ENCODE results near the gene C1QTNF8.

Gene C1QTNF8

DNA sequence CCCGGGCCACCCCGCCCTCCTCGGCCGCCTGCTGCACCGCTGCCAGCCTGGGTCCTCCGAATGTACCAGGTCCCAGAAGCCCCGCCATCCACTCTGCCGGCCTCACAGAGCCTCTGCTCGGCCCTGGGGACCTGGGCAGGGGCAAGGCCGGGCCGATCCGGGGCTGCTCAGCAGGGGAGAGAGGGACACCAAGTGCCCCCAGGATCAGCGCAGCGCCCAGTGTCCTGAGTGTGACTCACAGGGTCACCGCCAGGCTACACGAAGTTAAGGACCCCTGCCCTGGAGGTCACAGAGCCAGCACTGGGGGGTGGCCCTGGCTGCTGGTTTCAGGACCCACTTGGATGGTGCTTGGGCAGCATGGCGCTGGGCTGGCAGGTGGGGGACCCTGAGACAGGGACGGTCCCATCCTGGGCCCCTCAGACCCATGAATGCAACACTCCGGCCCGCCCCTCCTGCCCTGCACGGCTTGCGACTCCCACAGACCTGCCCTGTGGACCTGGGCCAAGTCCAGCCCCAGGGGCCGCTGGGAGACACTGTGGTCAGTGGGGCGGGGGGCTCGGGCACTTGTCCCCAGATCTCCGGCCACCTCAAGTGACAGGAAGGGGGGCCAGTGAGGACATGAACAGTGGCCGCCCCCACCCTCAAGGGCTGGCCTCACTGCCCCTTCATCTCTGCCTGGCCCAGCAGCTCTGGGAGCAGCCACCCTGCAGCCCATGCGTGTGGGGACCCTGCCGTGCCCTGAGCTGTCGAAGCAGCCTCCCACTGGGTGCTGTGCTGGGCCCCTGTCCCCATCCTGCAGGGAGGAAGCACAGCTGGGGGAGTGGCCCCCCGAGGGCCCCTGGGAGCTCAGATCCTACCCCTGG, 46.7 kb downstream of the C1QTNF8 start:
- H3K36me3 ChIP-seq (ENCODE audit: insufficient read depth, low read length) = no peaks in the 10 kb centered on the region
- H3K4me2 ChIP-seq (ENCODE audit: low read length) = no peak overlapping the region
- no peaks in the 10 kb centered on the region for H3K27me3 ChIP-seq (ENCODE audit: insufficient read depth, low read length)
- H3K27ac ChIP-seq (ENCODE audit: low read depth, low read length, poor library complexity, severe bottlenecking) = no peak overlapping the region
- no peak overlapping the region for H3K4me3 ChIP-seq (ENCODE audit: low read depth, low read length, poor library complexity, severe bottlenecking)
- H3K4me1 ChIP-seq (ENCODE audit: insufficient read depth, low read length, severe bottlenecking) = no peaks in the 10 kb centered on the region
- TF ChIP-seq, protein P1, sequence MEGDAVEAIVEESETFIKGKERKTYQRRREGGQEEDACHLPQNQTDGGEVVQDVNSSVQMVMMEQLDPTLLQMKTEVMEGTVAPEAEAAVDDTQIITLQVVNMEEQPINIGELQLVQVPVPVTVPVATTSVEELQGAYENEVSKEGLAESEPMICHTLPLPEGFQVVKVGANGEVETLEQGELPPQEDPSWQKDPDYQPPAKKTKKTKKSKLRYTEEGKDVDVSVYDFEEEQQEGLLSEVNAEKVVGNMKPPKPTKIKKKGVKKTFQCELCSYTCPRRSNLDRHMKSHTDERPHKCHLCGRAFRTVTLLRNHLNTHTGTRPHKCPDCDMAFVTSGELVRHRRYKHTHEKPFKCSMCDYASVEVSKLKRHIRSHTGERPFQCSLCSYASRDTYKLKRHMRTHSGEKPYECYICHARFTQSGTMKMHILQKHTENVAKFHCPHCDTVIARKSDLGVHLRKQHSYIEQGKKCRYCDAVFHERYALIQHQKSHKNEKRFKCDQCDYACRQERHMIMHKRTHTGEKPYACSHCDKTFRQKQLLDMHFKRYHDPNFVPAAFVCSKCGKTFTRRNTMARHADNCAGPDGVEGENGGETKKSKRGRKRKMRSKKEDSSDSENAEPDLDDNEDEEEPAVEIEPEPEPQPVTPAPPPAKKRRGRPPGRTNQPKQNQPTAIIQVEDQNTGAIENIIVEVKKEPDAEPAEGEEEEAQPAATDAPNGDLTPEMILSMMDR (IDR thresholded peaks at IDR 0.05; ENCODE audit: low read length) = no peak
- TF ChIP-seq EZH2 (IDR thresholded peaks at IDR 0.05; ENCODE audit: borderline replicate concordance, low read length) = no peak
- H3K79me2 ChIP-seq (ENCODE audit: insufficient read depth, low read length) = no peaks in the 10 kb centered on the region
- H4K20me1 ChIP-seq (ENCODE audit: insufficient read depth, low read length) = no peaks in the 10 kb centered on the region
- no peaks in the 10 kb centered on the region for H3K9me2 ChIP-seq (ENCODE audit: low read depth, low read length)
- H2AFZ ChIP-seq (ENCODE audit: low read length) = no peak overlapping the region
- no peaks in the 10 kb centered on the region for H3K9me3 ChIP-seq (ENCODE audit: low read length)
- no peaks in the 10 kb centered on the region for H3F3A ChIP-seq (ENCODE audit: insufficient read depth, low read length)
- H3K9ac ChIP-seq (ENCODE audit: low read length) = no peak overlapping the region

DNA sequence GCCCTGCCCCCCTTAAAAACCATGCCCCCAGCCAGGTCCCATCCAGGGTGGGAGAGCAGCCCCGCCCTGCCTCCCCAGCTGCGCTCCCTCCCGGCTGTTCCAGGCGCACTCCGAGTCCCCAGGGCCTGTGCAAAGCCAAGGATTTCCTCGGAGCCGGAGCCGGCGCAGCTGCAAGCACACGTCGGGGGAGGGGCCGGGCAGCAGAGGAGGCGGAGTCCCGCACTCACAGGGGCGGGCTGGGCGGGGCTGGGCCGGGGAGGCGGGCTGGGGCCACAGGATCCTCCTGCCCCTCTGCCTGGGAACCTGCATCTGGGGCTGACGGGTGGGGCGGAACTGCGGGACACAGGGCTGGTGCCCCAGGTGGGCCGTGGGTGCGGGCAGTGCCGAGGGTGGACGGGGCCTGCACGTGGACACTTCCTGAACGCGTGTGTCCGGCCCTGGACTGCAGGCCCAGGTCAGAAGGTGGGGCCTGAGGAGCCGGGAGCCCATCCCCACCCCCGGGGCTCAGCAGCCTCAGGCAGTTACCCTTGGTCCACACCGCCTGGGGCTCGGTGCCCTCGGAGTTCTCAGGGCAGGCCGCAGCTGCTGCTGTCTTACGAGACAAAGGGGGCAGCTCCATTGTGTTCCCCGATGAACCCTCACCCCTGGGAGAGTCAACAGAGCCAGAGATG, 47.5 kb downstream of the C1QTNF8 start:
- H3K27ac ChIP-seq (ENCODE audit: low read depth, low read length, poor library complexity, severe bottlenecking) = no peak overlapping the region
- no peak overlapping the region for H3K4me2 ChIP-seq (ENCODE audit: low read length)

GRCh38 chr16:1047801-1048200, 48.2 kb downstream of the C1QTNF8 start:
- H3K9me3 ChIP-seq (ENCODE audit: low read length) = no peaks in the 10 kb centered on the region
- no peak overlapping the region for H3K4me2 ChIP-seq (ENCODE audit: low read length)
- H3K4me1 ChIP-seq (ENCODE audit: insufficient read depth, low read length, severe bottlenecking) = no peaks in the 10 kb centered on the region
- no peak overlapping the region for H3K9ac ChIP-seq (ENCODE audit: low read length)
- H3K27me3 ChIP-seq (ENCODE audit: insufficient read depth, low read length) = no peaks in the 10 kb centered on the region
- TF ChIP-seq EZH2 (IDR thresholded peaks at IDR 0.05; ENCODE audit: borderline replicate concordance, low read length) = no peak
- TF ChIP-seq, protein P1 (IDR thresholded peaks at IDR 0.05; ENCODE audit: low read length) = no peak
- H3K36me3 ChIP-seq (ENCODE audit: insufficient read depth, low read length) = no peaks in the 10 kb centered on the region
- H4K20me1 ChIP-seq (ENCODE audit: insufficient read depth, low read length) = no peaks in the 10 kb centered on the region
- H3K4me3 ChIP-seq (ENCODE audit: low read depth, low read length, poor library complexity, severe bottlenecking) = no peak overlapping the region
- no peaks in the 10 kb centered on the region for H3K79me2 ChIP-seq (ENCODE audit: insufficient read depth, low read length)
- H3K9me2 ChIP-seq (ENCODE audit: low read depth, low read length) = no peaks in the 10 kb centered on the region
- H3F3A ChIP-seq (ENCODE audit: insufficient read depth, low read length) = no peaks in the 10 kb centered on the region
- H2AFZ ChIP-seq (ENCODE audit: low read length) = no peak overlapping the region
- H3K27ac ChIP-seq (ENCODE audit: low read depth, low read length, poor library complexity, severe bottlenecking) = no peak overlapping the region

More for the DNA sequence above, 47.5 kb downstream of the C1QTNF8 start:
- H3K9me2 ChIP-seq (ENCODE audit: low read depth, low read length) = no peaks in the 10 kb centered on the region
- H3K36me3 ChIP-seq (ENCODE audit: insufficient read depth, low read length) = no peaks in the 10 kb centered on the region
- no peaks in the 10 kb centered on the region for H3K79me2 ChIP-seq (ENCODE audit: insufficient read depth, low read length)
- no peak overlapping the region for H3K9ac ChIP-seq (ENCODE audit: low read length)
- H3K4me1 ChIP-seq (ENCODE audit: insufficient read depth, low read length, severe bottlenecking) = no peaks in the 10 kb centered on the region
- TF ChIP-seq, protein P1 (IDR thresholded peaks at IDR 0.05; ENCODE audit: low read length) = no peak
- TF ChIP-seq EZH2 (IDR thresholded peaks at IDR 0.05; ENCODE audit: borderline replicate concordance, low read length) = no peak
- H2AFZ ChIP-seq (ENCODE audit: low read length) = no peak overlapping the region
- no peaks in the 10 kb centered on the region for H3K27me3 ChIP-seq (ENCODE audit: insufficient read depth, low read length)
- no peaks in the 10 kb centered on the region for H4K20me1 ChIP-seq (ENCODE audit: insufficient read depth, low read length)
- H3F3A ChIP-seq (ENCODE audit: insufficient read depth, low read length) = no peaks in the 10 kb centered on the region
- H3K4me3 ChIP-seq (ENCODE audit: low read depth, low read length, poor library complexity, severe bottlenecking) = no peak overlapping the region
- no peaks in the 10 kb centered on the region for H3K9me3 ChIP-seq (ENCODE audit: low read length)

Measured in OCI-LY1 (cell line).